SK-N-SH (cell line): Measurements from ENCODE around the gene DDX51. TPM values are rescaled to one million over a fixed set of nuclear protein-coding genes. Genes with fewer than 3 reads are reported as not detected.
A peak's percentile ranks its signal among the peaks of the same experiment; 100 is the strongest.

Experiments
- CTCF ChIA-PET: fragments of 300-600, 350-600 bp; formaldehyde crosslinking; extraction: SDS; loops from one replicate; lab custom pipeline; 2021; lab: Yijun Ruan, JAX
- POLR2A ChIA-PET: fragments of 350-600 bp; sonication (Branson Sonifier 250); formaldehyde crosslinking; extraction: SDS; loops from one replicate; lab custom pipeline; 2020; ENCODE audit warnings: antibody characterized with exemption, inconsistent platforms; lab: Yijun Ruan, JAX
- DNase-seq: peaks from one replicate; pipeline ENCODE4 v3.0.0; 2012
- H2AFZ ChIP-seq: fragments of 200-600 bp; sonication (generic); 2 replicates; pipeline ENCODE4 v1.8.1; 2016; ENCODE audit warnings: antibody characterized with exemption, mild to moderate bottlenecking, low read depth
- H3F3A ChIP-seq: fragments of 200-600 bp; sonication (generic); replicated peaks from 2 replicates; pipeline ENCODE3; 2016; ENCODE audit warnings: antibody characterized with exemption, mild to moderate bottlenecking; ENCODE audit not compliant: insufficient read depth
- H3K27ac ChIP-seq, 2 experiments: fragments of 200-500 bp in 1 of 2; fragments of 200-600 bp in 1 of 2; sonication (Bioruptor generic) in 1 of 2; sonication (generic), shearing (Covaris generic) in 1 of 2; 2 replicates each; pipeline versions ENCODE4 v1.5.1 to v1.6.1; 2014 to 2016; ENCODE audit warnings: low read depth in 2 of 2, inconsistent platforms in 1 of 2, low read length in 1 of 2, mild to moderate bottlenecking in 1 of 2, mixed read lengths in 1 of 2
- H3K27me3 ChIP-seq: fragments of 200-600 bp; sonication (generic), shearing (Covaris generic); 2 replicates; pipeline ENCODE4 v1.6.1; 2016; ENCODE audit warnings: mixed run types; ENCODE audit not compliant: insufficient read depth
- H3K36me3 ChIP-seq, 2 experiments: fragments of 200-500 bp in 1 of 2; fragments of 200-600 bp in 1 of 2; sonication (Bioruptor generic) in 1 of 2; sonication (generic) in 1 of 2; replicated peaks in 1 of 2; 2 replicates each; pipeline versions ENCODE3 to v1.5.1; 2014 to 2016; ENCODE audit warnings: low read length in 1 of 2, mild to moderate bottlenecking in 1 of 2; ENCODE audit not compliant: insufficient read depth in 2 of 2, control insufficient read depth in 1 of 2
- H3K4me1 ChIP-seq, 2 experiments: fragments of 200-500 bp in 1 of 2; fragments of 200-600 bp in 1 of 2; sonication (Bioruptor generic) in 1 of 2; sonication (generic), shearing (Covaris generic) in 1 of 2; 2 replicates each; pipeline versions ENCODE4 v1.5.1 to v1.6.1; 2014 to 2016; ENCODE audit warnings: low read depth in 1 of 2, low read length in 1 of 2, mixed run types in 1 of 2; ENCODE audit not compliant: insufficient read depth in 2 of 2, control insufficient read depth in 1 of 2
- H3K4me2 ChIP-seq: fragments of 200-600 bp; sonication (generic), shearing (Covaris generic); 2 replicates; pipeline ENCODE4 v1.6.1; 2017; ENCODE audit warnings: mixed run types
- H3K4me3 ChIP-seq, 2 experiments: fragments of 200-500 bp in 1 of 2; fragments of 200-600 bp in 1 of 2; sonication (Bioruptor generic) in 1 of 2; sonication (generic), shearing (Covaris generic) in 1 of 2; 2 replicates each; pipeline versions ENCODE4 v1.5.1 to v1.8.1; 2014 to 2016; ENCODE audit warnings: low read depth in 2 of 2, inconsistent platforms in 1 of 2, low read length in 1 of 2, mild to moderate bottlenecking in 1 of 2, mixed read lengths in 1 of 2, moderate library complexity in 1 of 2
- H3K79me2 ChIP-seq: fragments of 200-600 bp; sonication (generic); 2 replicates; pipeline ENCODE4 v1.8.1; 2017; ENCODE audit warnings: mild to moderate bottlenecking; ENCODE audit not compliant: insufficient read depth
- H3K9ac ChIP-seq: fragments of 200-600 bp; sonication (generic); 2 replicates; pipeline ENCODE4 v1.6.1; 2017; ENCODE audit warnings: mixed run types
- H3K9me2 ChIP-seq: fragments of 200-600 bp; sonication (generic); 2 replicates; pipeline ENCODE4 v1.6.1; 2017; ENCODE audit warnings: mixed run types
- H3K9me3 ChIP-seq: fragments of 200-600 bp; sonication (generic); 2 replicates; pipeline ENCODE4 v1.6.1; 2017; ENCODE audit warnings: mixed run types, mild to moderate bottlenecking, moderate library complexity
- H4K20me1 ChIP-seq: fragments of 200-600 bp; sonication (generic); 2 replicates; pipeline ENCODE4 v1.6.1; 2017; ENCODE audit warnings: mild to moderate bottlenecking, mixed run types; ENCODE audit not compliant: insufficient read depth
- ELF1 ChIP-seq: IDR thresholded peaks from 2 replicates; pipeline ENCODE4 v1.4.0; 2012
- EZH2phosphoT487 ChIP-seq: fragments of 200-600 bp; sonication (generic); IDR thresholded peaks from 2 replicates; pipeline ENCODE4 v1.6.1; 2017; ENCODE audit warnings: low read depth, mixed run types, mild to moderate bottlenecking, antibody characterized with exemption, moderate library complexity, borderline replicate concordance
- FOSL2 ChIP-seq: IDR thresholded peaks from 2 replicates; pipeline ENCODE4 v1.4.0; 2012; ENCODE audit warnings: low read depth, mild to moderate bottlenecking, moderate library complexity, borderline replicate concordance
- FOXJ3 ChIP-seq: sonication (generic); formaldehyde crosslinking; IDR thresholded peaks from 2 replicates; pipeline ENCODE4 v1.5.1; 2020; ENCODE audit warnings: mild to moderate bottlenecking, missing genetic modification reagents
- GABPA ChIP-seq: IDR thresholded peaks from 2 replicates; pipeline ENCODE4 v1.4.0; 2012; ENCODE audit warnings: low read depth, mild to moderate bottlenecking
- GATA2 ChIP-seq: sonication (generic); formaldehyde crosslinking; IDR thresholded peaks from 2 replicates; pipeline ENCODE4 v1.5.0; 2020; ENCODE audit warnings: mild to moderate bottlenecking, missing genetic modification reagents
- JUND ChIP-seq: IDR thresholded peaks from 2 replicates; pipeline ENCODE4 v1.4.0; 2012
- MAX ChIP-seq: IDR thresholded peaks from 2 replicates; pipeline ENCODE4 v1.4.0; 2012; ENCODE audit warnings: low read depth
- MXI1 ChIP-seq: IDR thresholded peaks from 2 replicates; pipeline ENCODE4 v1.6.1; 2012; ENCODE audit warnings: mild to moderate bottlenecking, low read depth, low read length, improper control_type of control experiment
- NRF1 ChIP-seq: IDR thresholded peaks from 2 replicates; pipeline ENCODE4 v1.6.1; 2012; ENCODE audit warnings: low read depth, mild to moderate bottlenecking, low read length
- PBX3 ChIP-seq: IDR thresholded peaks from 2 replicates; pipeline ENCODE4; 2012
- POLR2AphosphoS5 ChIP-seq: IDR thresholded peaks from 2 replicates; pipeline ENCODE4 v1.6.1; 2012; ENCODE audit warnings: low read depth, low read length
- RAD21 ChIP-seq: IDR thresholded peaks from 2 replicates; pipeline ENCODE4 v1.6.1; 2012; ENCODE audit warnings: mild to moderate bottlenecking, low read length
- RFX5 ChIP-seq: IDR thresholded peaks from 2 replicates; pipeline ENCODE4 v1.6.1; 2012; ENCODE audit warnings: mild to moderate bottlenecking, improper control_type of control experiment, low read length
- RXRA ChIP-seq: IDR thresholded peaks from 2 replicates; pipeline ENCODE4 v1.4.0; 2012; ENCODE audit warnings: low read depth, mild to moderate bottlenecking, borderline replicate concordance
- SIN3A ChIP-seq: IDR thresholded peaks from 2 replicates; pipeline ENCODE4 v1.6.1; 2012; ENCODE audit warnings: low read depth, mild to moderate bottlenecking, low read length, moderate library complexity, borderline replicate concordance
- SMC3 ChIP-seq: IDR thresholded peaks from 2 replicates; pipeline ENCODE4 v1.6.1; 2012; ENCODE audit warnings: low read depth, low read length, improper control_type of control experiment
- TAF1 ChIP-seq: IDR thresholded peaks from 2 replicates; pipeline ENCODE4 v1.6.1; 2012; ENCODE audit warnings: low read depth, mild to moderate bottlenecking, low read length, moderate library complexity, borderline replicate concordance
- TCF12 ChIP-seq: IDR thresholded peaks from 2 replicates; pipeline ENCODE4 v1.4.0; 2012
- TEAD4 ChIP-seq: IDR thresholded peaks from 2 replicates; pipeline ENCODE4 v1.4.0; 2012; ENCODE audit warnings: mild to moderate bottlenecking, borderline replicate concordance; ENCODE audit not compliant: insufficient read depth
- USF1 ChIP-seq: IDR thresholded peaks from 2 replicates; pipeline ENCODE4 v1.4.0; 2012; ENCODE audit warnings: low read depth, borderline replicate concordance
- YY1 ChIP-seq: IDR thresholded peaks from 2 replicates; pipeline ENCODE4 v1.4.0; 2012; ENCODE audit warnings: low read depth, mild to moderate bottlenecking
- ZBTB33 ChIP-seq: IDR thresholded peaks from 2 replicates; pipeline ENCODE4 v1.4.0; 2012; ENCODE audit warnings: low read depth, borderline replicate concordance
- WGBS: methylation state at CpG from one replicate; pipeline ENCODE4 v1.1.6; 2017; ENCODE audit warnings: low lambda C conversion rate; 5-methylcytosine and 5-hydroxymethylcytosine counted together
- polyA plus RNA-seq, 3 experiments: library from polyadenylated mRNA; depleted of rRNA; stranded (reverse); fragments of >200 nt; gene quantifications; 2 replicates each; pipeline ENCODE4 v1.2.3, GENCODE V29; 2012

The DDX51 gene
- polyA plus RNA-seq, 1 of the 3 experiments (the other 2 are of a cell fraction), result 17.3 TPM

- no peak for DNase-seq
- H3K27me3 ChIP-seq, result no peaks in the 10 kb centered on the region
- H3K9me2 ChIP-seq, result no peaks in the 10 kb centered on the region
- H4K20me1 ChIP-seq, result 0 out of 2 replicates have a peak, but pooled peaks cover under 1% of the 10 kb centered on the region
- H2AFZ ChIP-seq, result no peak overlapping the region
- no peak overlapping the region for H3K27ac ChIP-seq
- CTCF ChIA-PET, result interaction anchor here (1.2 kb wide), 1 partner anchor 265 kb away, joined by 5 read pairs; no protein-coding TSS in a partner anchor
- no peaks in the 10 kb centered on the region for H3K9me3 ChIP-seq
- 93% methylated on average over 25 of the region's 41 CpGs for WGBS
- H3F3A ChIP-seq, result no peaks in the 10 kb centered on the region
- peaks cover 0 to 12% of the 10 kb centered on the region in 2 experiments; a peak in 1 of 4 replicates for H3K4me1 ChIP-seq
- no peak overlapping the region for H3K4me2 ChIP-seq
- TF ChIP-seq RAD21 (no peak), GABPA (no peak), TCF12 (no peak), GATA2 (no peak), FOSL2 (no peak), TEAD4 (no peak), SMC3 (no peak), MAX (no peak), RFX5 (no peak), MXI1 (no peak)
- POLR2A ChIA-PET, result no interaction called here
- no peak overlapping the region for H3K4me3 ChIP-seq
- no peak overlapping the region for H3K9ac ChIP-seq
- H3K79me2 ChIP-seq, result peaks cover 28% of the 10 kb centered on the region
- peaks cover 0 to 21% of the 10 kb centered on the region in 2 experiments for H3K36me3 ChIP-seq
Observed at GRCh38 chr12:132148368-132149045, 4.4 kb upstream of the DDX51 start.

GRCh38 chr12:132147423-132148367, 3.6 kb upstream of the DDX51 start:
- no peak overlapping the region for H2AFZ ChIP-seq
- no peaks in the 10 kb centered on the region for H3K9me3 ChIP-seq
- peaks cover 0 to 19% of the 10 kb centered on the region in 2 experiments; a peak in 1 of 4 replicates for H3K4me1 ChIP-seq
- no peak overlapping the region for H3K9ac ChIP-seq
- H3K79me2 ChIP-seq, result peaks cover 37% of the 10 kb centered on the region
- POLR2A ChIA-PET, result interaction anchor here (1.1 kb wide), 1 partner anchor 13 kb away, joined by 3 read pairs; no protein-coding TSS in a partner anchor
- no peak overlapping the region for H3K4me3 ChIP-seq
- H3K27me3 ChIP-seq, result no peaks in the 10 kb centered on the region
- no peaks in the 10 kb centered on the region for H4K20me1 ChIP-seq
- H3K27ac ChIP-seq, result no peak overlapping the region
- H3F3A ChIP-seq, result no peaks in the 10 kb centered on the region
- no peak overlapping the region for H3K4me2 ChIP-seq
- peak; percentile 13 for DNase-seq
- CTCF ChIA-PET, result interaction anchor here (1.2 kb wide), 2 partner anchors 266 to 267 kb away, joined by 5 to 9 read pairs; no protein-coding TSS in a partner anchor
- over 99% methylated on average over 19 of the region's 38 CpGs for WGBS
- H3K36me3 ChIP-seq, result peaks cover 0 to 21% of the 10 kb centered on the region in 2 experiments
- no peaks in the 10 kb centered on the region for H3K9me2 ChIP-seq
- TF ChIP-seq GABPA, result no peak
- TF ChIP-seq USF1, result no peak
- TF ChIP-seq PBX3, result no peak
- no peak for TF ChIP-seq RAD21
- TF ChIP-seq RXRA, result no peak
- TF ChIP-seq EZH2phosphoT487, result no peak
- no peak for TF ChIP-seq POLR2AphosphoS5
- TF ChIP-seq RFX5, result no peak
- no peak for TF ChIP-seq TCF12
- TF ChIP-seq ZBTB33, result no peak
- TF ChIP-seq YY1, result no peak
- no peak for TF ChIP-seq TAF1
- no peak for TF ChIP-seq ELF1
- TF ChIP-seq SMC3, result no peak
- TF ChIP-seq FOXJ3, result no peak
- TF ChIP-seq NRF1, result no peak
- no peak for TF ChIP-seq JUND
- no peak for TF ChIP-seq SIN3A
